Activated CD8-positive, alpha-beta memory T cell treated with anti-CD3 and anti-CD28 coated beads, Interleukin-2, amount 10 ng/mL, durations not matched to agents 7 days and 5 days (primary cell): Measurements from ENCODE around the gene THTPA. TPM values are rescaled to one million over a fixed set of nuclear protein-coding genes. Genes with fewer than 3 reads are reported as not detected.
A peak's percentile ranks its signal among the peaks of the same experiment; 100 is the strongest.
"Not testable (repeated sequence)": the region's sequence is repeated elsewhere in the genome, so short reads cannot be mapped to it uniquely, and the experiment has no call there.

ENCODE experiments used
- ATAC-seq: fragments of 150-1000 bp; cut with Tn5 transposase; one replicate; pipeline ENCODE4 v1.10.0; 2021; ENCODE audit warnings: moderate library complexity
- CTCF ChIA-PET: fragments of 350-600 bp; sonication (Branson Sonifier 250); formaldehyde crosslinking; loops from one replicate; lab custom pipeline; 2021; ENCODE audit warnings: antibody characterized with exemption; lab: Charles Lee
- DNase-seq: peaks from one replicate; pipeline ENCODE4 v3.0.0-alpha.2; 2020
- H3K27ac Mint-ChIP-seq: one replicate; pipeline ENCODE4 v1.8.0; 2021; ENCODE audit warnings: mild to moderate bottlenecking, mixed read lengths
- H3K27me3 Mint-ChIP-seq: one replicate; pipeline ENCODE4 v1.8.0; 2021; ENCODE audit warnings: mixed read lengths
- H3K36me3 Mint-ChIP-seq: one replicate; pipeline ENCODE4 v1.8.0; 2021; ENCODE audit warnings: mild to moderate bottlenecking, mixed read lengths
- H3K4me1 Mint-ChIP-seq: one replicate; pipeline ENCODE4 v1.8.0; 2021; ENCODE audit warnings: mixed read lengths
- H3K4me3 Mint-ChIP-seq: one replicate; pipeline ENCODE4 v1.8.0; 2021; ENCODE audit warnings: mild to moderate bottlenecking, moderate library complexity, mixed read lengths
- H3K9me3 Mint-ChIP-seq: one replicate; pipeline ENCODE4 v1.8.0; 2022; ENCODE audit warnings: low read depth, mixed read lengths
- total RNA-seq, 2 experiments: library from RNA; stranded (reverse); gene quantifications; one replicate each; pipeline ENCODE4 v1.2.3, GENCODE V29; 2021

The THTPA gene
- total RNA-seq, 2 experiments from 2014 or later = 13.5 to 15.6 TPM

DNA sequence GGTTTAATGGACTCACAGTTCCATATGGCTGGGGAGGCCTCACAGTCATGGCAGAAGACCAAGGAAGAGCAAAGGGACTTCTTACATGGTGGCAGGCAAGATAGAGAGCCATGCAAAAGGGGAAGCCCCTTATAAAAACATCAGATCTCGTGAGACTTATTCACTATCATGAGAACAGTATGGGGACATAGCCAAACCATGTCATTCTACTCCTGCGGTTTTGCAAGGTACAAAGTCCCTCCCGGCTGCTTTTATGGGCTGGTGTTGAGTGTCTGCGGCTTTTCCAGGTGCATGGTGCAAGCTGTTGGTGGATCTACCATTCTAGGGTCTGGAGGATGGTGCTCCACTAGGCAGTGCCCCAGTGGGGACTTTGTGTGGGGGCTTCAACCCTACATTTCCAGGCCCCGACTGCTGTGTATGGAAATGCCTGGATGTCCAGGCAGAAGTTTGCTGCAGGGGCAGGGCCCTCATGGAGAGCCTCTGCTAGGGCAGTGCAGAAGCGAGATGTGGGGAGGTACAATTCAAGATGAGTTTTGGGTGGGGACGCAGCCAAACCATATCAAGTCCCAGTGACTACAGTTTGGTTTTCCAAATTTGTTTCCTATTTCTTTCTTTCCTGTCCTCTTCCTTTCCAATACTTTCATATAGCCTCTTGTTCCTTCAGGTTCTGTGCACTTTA, 53.5 kb downstream of the THTPA start:
- not testable (repeated sequence) for H3K4me3 Mint-ChIP-seq, H3K27me3 Mint-ChIP-seq, ATAC-seq, H3K9me3 Mint-ChIP-seq, DNase-seq
- peaks cover 16% of the 10 kb centered on the region for H3K36me3 Mint-ChIP-seq
- CTCF ChIA-PET = interaction anchor here (0.8 to 6.6 kb wide), 4 partner anchors 13 to 344 kb away, joined by 3 to 86 read pairs (median 20); partner anchors contain the start of gene DHRS4
- peaks cover 53% of the 10 kb centered on the region for H3K4me1 Mint-ChIP-seq
- H3K27ac Mint-ChIP-seq = peak overlapping the region; percentile 97

Other genes with a start within 250 kb of the THTPA start
- gene BCL2L2, start 249.4 kb upstream of the THTPA start, total RNA-seq = 1 to 10 TPM; 3.1 to 3.7 TPM
- 100 to 1,000 TPM; 225 to 269 TPM for gene PABPN1, start 234.8 kb upstream of the THTPA start, total RNA-seq
- gene SLC22A17, start 203.4 kb upstream of the THTPA start, total RNA-seq = 1 to 10 TPM; 1.7 to 2.8 TPM
- not detected for gene EFS, start 191.1 kb upstream of the THTPA start, total RNA-seq
- gene IL25, start 183.5 kb upstream of the THTPA start, total RNA-seq = not detected
- gene CMTM5, start 179.2 kb upstream of the THTPA start, total RNA-seq = not detected
- gene MYH6, start 148.0 kb upstream of the THTPA start, total RNA-seq = 1 to 10 TPM in 1 of 2 experiments, under 1 TPM in 1; 0.23 to 1.0 TPM
- gene MYH7, start 120.6 kb upstream of the THTPA start, total RNA-seq = under 1 TPM; 0.09 to 0.16 TPM
- 10 to 100 TPM; 42.7 to 53.0 TPM for gene NGDN, start 86.6 kb upstream of the THTPA start, total RNA-seq
- gene ZFHX2, start 4.5 kb upstream of the THTPA start, total RNA-seq = 1 to 10 TPM; 1.8 to 2.7 TPM
- gene AP1G2, start 11.5 kb downstream of the THTPA start, total RNA-seq = 100 to 1,000 TPM; 222 to 294 TPM
- under 1 TPM in 1 of 2 experiments, not detected in 1; 0.77 TPM for gene JPH4, start 22.5 kb downstream of the THTPA start, total RNA-seq
- 1 to 10 TPM; 1.1 to 2.7 TPM for gene DHRS2, start 80.1 kb downstream of the THTPA start, total RNA-seq